ENCODE results near the gene SMOC2.

DNA sequence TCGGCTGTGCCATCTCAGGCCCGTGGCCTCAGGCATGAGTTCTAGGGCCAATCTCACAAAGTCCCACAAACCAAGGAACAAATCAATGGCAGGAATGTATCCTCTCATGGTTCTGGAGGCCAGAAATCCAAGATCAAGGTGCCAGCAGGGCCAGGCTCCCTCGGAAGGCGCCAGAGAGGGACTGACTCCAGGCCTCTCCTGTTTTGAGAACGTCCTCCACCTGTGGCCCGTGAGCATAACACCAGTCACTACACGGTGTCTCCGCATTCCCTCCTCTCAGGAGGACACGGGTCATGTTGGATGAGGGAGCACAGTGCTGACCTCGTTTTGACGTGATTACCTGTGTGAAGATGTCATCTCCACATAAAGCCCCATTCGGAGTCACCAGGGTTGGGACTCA is 45.0 kb upstream of the SMOC2 start:
- TF ChIP-seq POLR2AphosphoS5 (IDR thresholded peaks at IDR 0.05): no peak
- TF ChIP-seq, protein P1, sequence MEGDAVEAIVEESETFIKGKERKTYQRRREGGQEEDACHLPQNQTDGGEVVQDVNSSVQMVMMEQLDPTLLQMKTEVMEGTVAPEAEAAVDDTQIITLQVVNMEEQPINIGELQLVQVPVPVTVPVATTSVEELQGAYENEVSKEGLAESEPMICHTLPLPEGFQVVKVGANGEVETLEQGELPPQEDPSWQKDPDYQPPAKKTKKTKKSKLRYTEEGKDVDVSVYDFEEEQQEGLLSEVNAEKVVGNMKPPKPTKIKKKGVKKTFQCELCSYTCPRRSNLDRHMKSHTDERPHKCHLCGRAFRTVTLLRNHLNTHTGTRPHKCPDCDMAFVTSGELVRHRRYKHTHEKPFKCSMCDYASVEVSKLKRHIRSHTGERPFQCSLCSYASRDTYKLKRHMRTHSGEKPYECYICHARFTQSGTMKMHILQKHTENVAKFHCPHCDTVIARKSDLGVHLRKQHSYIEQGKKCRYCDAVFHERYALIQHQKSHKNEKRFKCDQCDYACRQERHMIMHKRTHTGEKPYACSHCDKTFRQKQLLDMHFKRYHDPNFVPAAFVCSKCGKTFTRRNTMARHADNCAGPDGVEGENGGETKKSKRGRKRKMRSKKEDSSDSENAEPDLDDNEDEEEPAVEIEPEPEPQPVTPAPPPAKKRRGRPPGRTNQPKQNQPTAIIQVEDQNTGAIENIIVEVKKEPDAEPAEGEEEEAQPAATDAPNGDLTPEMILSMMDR (IDR thresholded peaks at IDR 0.05): no peak
